OCI-LY1 (cell line): ENCODE measurements around the gene TAS1R3.
A peak's percentile ranks its signal among the peaks of the same experiment; 100 is the strongest.

Experiments used
- H2AFZ ChIP-seq: fragments of 200-600 bp; sonication (generic), shearing (Covaris generic); 2 replicates; pipeline ENCODE4 v1.6.0; 2014; ENCODE audit warnings: antibody characterized with exemption, mild to moderate bottlenecking, low read length
- H3F3A ChIP-seq: fragments of 200-600 bp; sonication (generic), shearing (Covaris generic); 2 replicates; pipeline ENCODE4 v1.6.0; 2014; ENCODE audit warnings: mild to moderate bottlenecking, antibody characterized with exemption, low read length, moderate library complexity; ENCODE audit not compliant: insufficient read depth
- H3K27ac ChIP-seq: fragments of 200-600 bp; sonication (generic); 2 replicates; pipeline ENCODE4 v1.5.1; 2014; ENCODE audit warnings: low read length, mixed run types, mild to moderate bottlenecking, low read depth; ENCODE audit not compliant: poor library complexity, severe bottlenecking
- H3K27me3 ChIP-seq: fragments of 200-600 bp; sonication (generic); 2 replicates; pipeline ENCODE4 v1.6.0; 2014; ENCODE audit warnings: antibody characterized with exemption, mild to moderate bottlenecking, low read length, moderate library complexity; ENCODE audit not compliant: insufficient read depth
- H3K36me3 ChIP-seq: fragments of 200-600 bp; sonication (generic); 2 replicates; pipeline ENCODE4 v1.6.1; 2014; ENCODE audit warnings: mild to moderate bottlenecking, antibody characterized with exemption, low read length, moderate library complexity, mixed read lengths; ENCODE audit not compliant: insufficient read depth
- H3K4me1 ChIP-seq: fragments of 200-600 bp; sonication (generic); 2 replicates; pipeline ENCODE4 v1.5.1; 2014; ENCODE audit warnings: mild to moderate bottlenecking, low read length, moderate library complexity; ENCODE audit not compliant: insufficient read depth, severe bottlenecking
- H3K4me2 ChIP-seq: fragments of 200-600 bp; sonication (generic), shearing (Covaris generic); 2 replicates; pipeline ENCODE4 v1.6.1; 2014; ENCODE audit warnings: low read length
- H3K4me3 ChIP-seq: fragments of 200-600 bp; sonication (generic); 2 replicates; pipeline ENCODE4 v1.5.1; 2014; ENCODE audit warnings: low read length, low read depth, mild to moderate bottlenecking, mixed read lengths; ENCODE audit not compliant: poor library complexity, severe bottlenecking
- H3K79me2 ChIP-seq: fragments of 200-600 bp; shearing (Covaris generic); 2 replicates; pipeline ENCODE4 v1.6.1; 2016; ENCODE audit warnings: mixed run types, low read length, mixed read lengths; ENCODE audit not compliant: insufficient read depth
- H3K9ac ChIP-seq: fragments of 200-600 bp; sonication (generic), shearing (Covaris generic); 2 replicates; pipeline ENCODE4 v1.6.1; 2014; ENCODE audit warnings: mild to moderate bottlenecking, low read length, mixed read lengths
- H3K9me2 ChIP-seq: fragments of 200-600 bp; sonication (generic), shearing (Covaris generic); 2 replicates; pipeline ENCODE4 v1.6.1; 2014; ENCODE audit warnings: low read depth, mild to moderate bottlenecking, low read length, mixed read lengths
- H3K9me3 ChIP-seq: fragments of 200-600 bp; shearing (Covaris generic); 2 replicates; pipeline ENCODE4 v1.6.1; 2014; ENCODE audit warnings: low read length, mixed read lengths
- H4K20me1 ChIP-seq: fragments of 200-600 bp; sonication (generic), shearing (Covaris generic); 2 replicates; pipeline ENCODE4 v1.6.0; 2016; ENCODE audit warnings: mild to moderate bottlenecking, low read length; ENCODE audit not compliant: insufficient read depth
- EZH2 ChIP-seq: fragments of 200-600 bp; sonication (generic), shearing (Covaris generic); IDR thresholded peaks from 2 replicates; pipeline ENCODE4 v1.8.0; 2017; ENCODE audit warnings: borderline replicate concordance, mixed run types, mild to moderate bottlenecking, antibody characterized with exemption, low read length, moderate library complexity, mixed read lengths
- TF ChIP-seq, protein P1 (sequence below): fragments of 200-600 bp; sonication (generic), shearing (Covaris generic); IDR thresholded peaks from 2 replicates; pipeline ENCODE4 v1.5.1; 2017; ENCODE audit warnings: mild to moderate bottlenecking, antibody characterized with exemption, low read length, moderate library complexity, mixed read lengths

The TAS1R3 gene

DNA sequence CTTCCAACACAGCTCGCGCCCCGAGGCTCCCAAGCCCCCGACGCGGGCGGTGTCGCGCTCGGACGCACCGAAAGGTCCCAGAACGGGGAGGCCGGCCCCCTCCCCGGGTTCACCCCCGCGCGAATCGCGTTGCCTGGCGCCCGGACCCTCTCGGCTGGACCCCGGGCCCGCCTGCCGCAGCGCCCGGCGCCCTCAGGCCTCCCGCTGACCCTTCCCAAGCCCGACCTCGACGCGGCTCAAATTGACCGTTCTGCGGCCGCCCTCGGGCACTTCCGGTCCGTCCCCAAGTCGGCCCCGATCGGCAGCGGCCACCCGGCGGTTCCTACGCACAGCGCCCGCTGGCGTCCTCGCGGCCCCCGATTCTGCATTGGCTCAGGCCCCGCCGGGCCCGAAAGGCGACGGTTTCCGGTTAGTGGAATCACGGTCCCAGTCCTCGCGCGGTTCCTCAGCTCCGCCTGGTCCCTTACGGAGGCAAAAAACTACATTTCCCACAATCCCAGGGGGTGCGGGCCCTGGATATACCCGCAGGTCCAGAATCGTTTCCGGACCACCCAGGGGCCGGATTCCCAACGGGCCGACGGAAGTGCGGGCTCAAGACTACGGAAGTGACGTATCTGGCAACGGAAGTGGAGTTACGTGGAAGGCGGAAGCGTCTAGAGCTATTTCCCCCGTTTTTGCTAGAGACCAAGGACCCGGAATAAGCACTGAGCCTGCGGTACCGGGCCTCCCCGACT lies 44.0 kb downstream of the TAS1R3 start, which contains the start of gene AURKAIP1:
TSS of gene AURKAIP1 (minus strand) at position 279 of the 734 bp plus-strand sequence. CDS start 451 bp downstream, outside the sequence.
- peak within 1 kb of the TSS; percentile 100 for H3K9ac ChIP-seq
- peak within 1 kb of the TSS; percentile 75 for H3K27ac ChIP-seq
- no peak for TF ChIP-seq EZH2
- TF ChIP-seq, protein P1, sequence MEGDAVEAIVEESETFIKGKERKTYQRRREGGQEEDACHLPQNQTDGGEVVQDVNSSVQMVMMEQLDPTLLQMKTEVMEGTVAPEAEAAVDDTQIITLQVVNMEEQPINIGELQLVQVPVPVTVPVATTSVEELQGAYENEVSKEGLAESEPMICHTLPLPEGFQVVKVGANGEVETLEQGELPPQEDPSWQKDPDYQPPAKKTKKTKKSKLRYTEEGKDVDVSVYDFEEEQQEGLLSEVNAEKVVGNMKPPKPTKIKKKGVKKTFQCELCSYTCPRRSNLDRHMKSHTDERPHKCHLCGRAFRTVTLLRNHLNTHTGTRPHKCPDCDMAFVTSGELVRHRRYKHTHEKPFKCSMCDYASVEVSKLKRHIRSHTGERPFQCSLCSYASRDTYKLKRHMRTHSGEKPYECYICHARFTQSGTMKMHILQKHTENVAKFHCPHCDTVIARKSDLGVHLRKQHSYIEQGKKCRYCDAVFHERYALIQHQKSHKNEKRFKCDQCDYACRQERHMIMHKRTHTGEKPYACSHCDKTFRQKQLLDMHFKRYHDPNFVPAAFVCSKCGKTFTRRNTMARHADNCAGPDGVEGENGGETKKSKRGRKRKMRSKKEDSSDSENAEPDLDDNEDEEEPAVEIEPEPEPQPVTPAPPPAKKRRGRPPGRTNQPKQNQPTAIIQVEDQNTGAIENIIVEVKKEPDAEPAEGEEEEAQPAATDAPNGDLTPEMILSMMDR, result peak; percentile 14; the same call in 1 of the 2 replicates
- peak within 1 kb of the TSS; percentile 98 for H3K4me3 ChIP-seq
- no peaks in the 10 kb centered on the region for H3K9me2 ChIP-seq
- no peaks in the 10 kb centered on the region for H3K27me3 ChIP-seq
- peaks cover 10% of the 10 kb centered on the region; the same call in 1 of the 2 replicates for H3K79me2 ChIP-seq
- no peaks in the 10 kb centered on the region for H3F3A ChIP-seq
- no peaks in the 10 kb centered on the region for H3K9me3 ChIP-seq
- peak within 1 kb of the TSS; percentile 85 for H3K4me2 ChIP-seq
- H2AFZ ChIP-seq, result no peak within 1 kb of the TSS
- no peaks in the 10 kb centered on the region for H4K20me1 ChIP-seq
- peaks cover 14% of the 10 kb centered on the region; the same call in 1 of the 2 replicates for H3K36me3 ChIP-seq
- peaks cover 39% of the 10 kb centered on the region for H3K4me1 ChIP-seq

DNA sequence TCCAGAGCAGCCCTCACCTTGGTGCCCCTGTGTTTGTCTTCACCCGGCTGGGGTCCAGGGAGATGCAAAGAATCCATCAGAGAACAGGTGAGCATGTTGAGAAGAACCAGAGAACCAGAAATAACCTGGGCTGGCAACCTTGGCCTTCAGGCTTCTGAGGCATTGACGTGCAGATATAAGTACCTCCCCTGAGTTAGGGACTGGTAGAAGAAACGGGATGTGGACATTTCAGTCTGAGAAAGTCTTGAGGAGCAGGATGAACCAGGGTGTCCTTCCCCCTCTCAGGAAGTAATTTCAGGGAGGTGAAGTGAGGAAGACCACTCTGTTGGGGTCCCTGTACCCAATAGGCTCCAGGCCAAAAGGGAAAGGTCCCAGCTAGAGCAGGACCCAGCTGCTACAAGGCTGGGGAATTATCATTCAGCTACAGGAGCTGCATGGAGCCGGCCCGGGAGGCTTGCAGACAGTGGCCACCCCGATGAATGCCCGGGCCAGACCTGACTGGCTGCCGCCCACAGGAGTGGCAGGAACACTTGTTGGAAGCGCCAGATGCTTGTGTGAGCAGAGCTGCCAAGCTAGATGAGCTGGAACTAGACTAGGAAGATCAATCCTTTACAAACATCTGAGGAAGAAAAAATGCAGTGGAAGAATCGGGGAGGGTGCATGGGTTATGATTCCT lies 45.6 kb downstream of the TAS1R3 start:
- peak overlapping the region; percentile 75 for H3K27ac ChIP-seq
- peak overlapping the region; percentile 98 for H3K4me3 ChIP-seq
- no peaks in the 10 kb centered on the region for H3K9me3 ChIP-seq
- no peaks in the 10 kb centered on the region for H3F3A ChIP-seq
- no peak for TF ChIP-seq EZH2
- peaks cover 10% of the 10 kb centered on the region; the same call in 1 of the 2 replicates for H3K79me2 ChIP-seq
- no peaks in the 10 kb centered on the region for H4K20me1 ChIP-seq
- no peaks in the 10 kb centered on the region for H3K27me3 ChIP-seq
- peaks cover 17% of the 10 kb centered on the region; the same call in 1 of the 2 replicates for H3K36me3 ChIP-seq
- peak overlapping the region; percentile 85 for H3K4me2 ChIP-seq
- peak overlapping the region; percentile 67; the same call in 1 of the 2 replicates for H3K9ac ChIP-seq
- H3K4me1 ChIP-seq, result peaks cover 37% of the 10 kb centered on the region
- H2AFZ ChIP-seq, result no peak overlapping the region
- H3K9me2 ChIP-seq, result no peaks in the 10 kb centered on the region

- peaks cover 30% of the 10 kb centered on the region for H3K4me1 ChIP-seq
- no peak overlapping the region for H3K4me3 ChIP-seq
- no peak overlapping the region for H3K27ac ChIP-seq
- H3K9ac ChIP-seq, result no peak overlapping the region
- no peaks in the 10 kb centered on the region for H3K9me2 ChIP-seq
- H3K4me2 ChIP-seq, result no peak overlapping the region
- H2AFZ ChIP-seq, result no peak overlapping the region
- TF ChIP-seq EZH2, result no peak
- TF ChIP-seq, protein P1, result no peak
- no peaks in the 10 kb centered on the region for H3K27me3 ChIP-seq
- no peaks in the 10 kb centered on the region for H4K20me1 ChIP-seq
- H3F3A ChIP-seq, result no peaks in the 10 kb centered on the region
- H3K36me3 ChIP-seq, result peaks cover 21% of the 10 kb centered on the region; the same call in 1 of the 2 replicates
- H3K9me3 ChIP-seq, result no peaks in the 10 kb centered on the region
- peaks cover 10% of the 10 kb centered on the region; the same call in 1 of the 2 replicates for H3K79me2 ChIP-seq
Measured at GRCh38 chr1:1377540-1378205, 46.6 kb downstream of the TAS1R3 start.
